Right atrium auricular region (tissue), 2 donors: ENCODE data around the gene PCDHB10. TPM values are rescaled to one million over a fixed set of nuclear protein-coding genes. Genes with fewer than 3 reads are reported as not detected.
"Not testable (repeated sequence)": the region's sequence is repeated elsewhere in the genome, so short reads cannot be mapped to it uniquely, and the experiment has no call there.

Experiments
- DNase-seq: peaks from one replicate; pipeline ENCODE4 v3.0.0-alpha.2; 2019; ENCODE audit warnings: low spot score
- H3K27ac ChIP-seq, 2 donors: fragments of 200-600 bp; sonication (generic); 1 replicate in 1 of 2; 2 replicates in 1 of 2; pipeline ENCODE4 v1.5.1; 2016 to 2019
- H3K27me3 ChIP-seq, 2 donors: fragments of 200-600 bp; sonication (generic); one replicate each; pipeline versions ENCODE4 v1.5.1 to v1.6.0; 2017 to 2019
- H3K36me3 ChIP-seq: fragments of 200-600 bp; sonication (generic); one replicate; pipeline ENCODE4 v1.5.1; 2016
- H3K4me1 ChIP-seq, 2 donors: fragments of 200-600 bp; sonication (generic); one replicate each; pipeline versions ENCODE4 v1.5.1 to v1.6.0; 2017 to 2019
- H3K4me3 ChIP-seq, 2 donors: fragments of 200-600 bp; sonication (generic); 1 replicate in 1 of 2; 2 replicates in 1 of 2; pipeline ENCODE4 v1.5.1; 2017 to 2019; ENCODE audit warnings: mild to moderate bottlenecking in 1 of 2, moderate library complexity in 1 of 2
- H3K9me3 ChIP-seq, 2 donors: fragments of 200-600 bp; sonication (generic); one replicate each; pipeline ENCODE4 v1.5.1; 2019
- total RNA-seq, 2 donors: library from RNA; depleted of rRNA; stranded (reverse); fragments of >200 nt; gene quantifications; one replicate each; pipeline ENCODE4 v1.1.0, GENCODE V29; 2016
- TF ChIP-seq, protein P1 (sequence below), 2 donors: fragments of 200-600 bp; sonication (generic); IDR thresholded peaks; one replicate each; pipeline ENCODE4 v1.5.1; 2019; ENCODE audit warnings: antibody characterized with exemption in 2 of 2

Gene PCDHB10
- total RNA-seq, result 1 to 10 TPM; 2.0 to 2.5 TPM

DNA sequence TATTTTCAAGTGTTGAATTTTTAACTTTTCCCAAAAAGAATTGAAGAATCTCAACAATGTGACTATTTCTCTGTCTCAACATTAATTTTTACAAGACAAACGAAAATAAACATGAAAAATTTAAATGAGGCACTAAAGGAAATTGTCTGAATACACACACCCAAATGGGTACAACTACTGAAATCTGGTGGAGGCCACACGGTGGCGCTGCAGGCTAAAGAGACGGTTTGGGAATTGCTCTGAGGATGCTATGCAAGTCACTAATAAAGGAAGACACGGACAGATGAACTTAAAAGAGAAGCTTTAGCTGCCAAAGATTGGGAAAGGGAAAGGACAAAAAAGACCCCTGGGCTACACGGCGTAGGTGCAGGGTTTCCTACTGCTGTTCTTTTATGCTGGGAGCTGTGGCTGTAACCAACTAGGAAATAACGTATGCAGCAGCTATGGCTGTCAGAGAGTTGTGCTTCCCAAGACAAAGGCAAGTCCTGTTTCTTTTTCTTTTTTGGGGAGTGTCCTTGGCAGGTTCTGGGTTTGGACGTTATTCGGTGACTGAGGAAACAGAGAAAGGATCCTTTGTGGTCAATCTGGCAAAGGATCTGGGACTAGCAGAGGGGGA is at the start of gene PCDHB10:
Gene PCDHB10, plus strand, starts transcription at position 244 of the 616 bp plus-strand sequence. Its CDS starts 200 bp downstream, at position 444.
- TF ChIP-seq, protein P1, sequence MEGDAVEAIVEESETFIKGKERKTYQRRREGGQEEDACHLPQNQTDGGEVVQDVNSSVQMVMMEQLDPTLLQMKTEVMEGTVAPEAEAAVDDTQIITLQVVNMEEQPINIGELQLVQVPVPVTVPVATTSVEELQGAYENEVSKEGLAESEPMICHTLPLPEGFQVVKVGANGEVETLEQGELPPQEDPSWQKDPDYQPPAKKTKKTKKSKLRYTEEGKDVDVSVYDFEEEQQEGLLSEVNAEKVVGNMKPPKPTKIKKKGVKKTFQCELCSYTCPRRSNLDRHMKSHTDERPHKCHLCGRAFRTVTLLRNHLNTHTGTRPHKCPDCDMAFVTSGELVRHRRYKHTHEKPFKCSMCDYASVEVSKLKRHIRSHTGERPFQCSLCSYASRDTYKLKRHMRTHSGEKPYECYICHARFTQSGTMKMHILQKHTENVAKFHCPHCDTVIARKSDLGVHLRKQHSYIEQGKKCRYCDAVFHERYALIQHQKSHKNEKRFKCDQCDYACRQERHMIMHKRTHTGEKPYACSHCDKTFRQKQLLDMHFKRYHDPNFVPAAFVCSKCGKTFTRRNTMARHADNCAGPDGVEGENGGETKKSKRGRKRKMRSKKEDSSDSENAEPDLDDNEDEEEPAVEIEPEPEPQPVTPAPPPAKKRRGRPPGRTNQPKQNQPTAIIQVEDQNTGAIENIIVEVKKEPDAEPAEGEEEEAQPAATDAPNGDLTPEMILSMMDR (IDR thresholded peaks at IDR 0.05), result peak in 1 of 2 donors; percentile 43
- no peaks in the 10 kb centered on the region for H3K36me3 ChIP-seq
- H3K4me1 ChIP-seq, result no peaks in the 10 kb centered on the region
- no peaks in the 10 kb centered on the region for H3K27me3 ChIP-seq
- no peak for DNase-seq
- H3K9me3 ChIP-seq, result peaks cover 4 to 92% of the 10 kb centered on the region in 2 donors
- no peak within 1 kb of the TSS for H3K4me3 ChIP-seq
- H3K27ac ChIP-seq, result no peak within 1 kb of the TSS

- no peaks in the 10 kb centered on the region for H3K4me1 ChIP-seq
- TF ChIP-seq, protein P1 (IDR thresholded peaks at IDR 0.05), result peak in 1 of 2 donors; percentile 18
- no peak for DNase-seq
- H3K9me3 ChIP-seq, result peaks cover 5 to 75% of the 10 kb centered on the region in 2 donors
- no peak within 1 kb of the TSS for H3K4me3 ChIP-seq
- no peaks in the 10 kb centered on the region for H3K27me3 ChIP-seq
- H3K27ac ChIP-seq, result no peak within 1 kb of the TSS
- H3K36me3 ChIP-seq, result no peaks in the 10 kb centered on the region
These were observed 42.3 kb upstream of the PCDHB10 start, which contains the start of gene PCDHB6 for GRCh38 chr5:141149812-141150211. TSS of gene PCDHB6 (plus strand) at chr5:141150057. CDS start at chr5:141150258, 201 bp downstream.

- Histone ChIP-seq H3K27me3 (no peaks in the 10 kb centered on the region), H3K9me3 (peaks cover 5 to 81% of the 10 kb centered on the region in 2 donors), H3K4me1 (no peaks in the 10 kb centered on the region), H3K36me3 (no peaks in the 10 kb centered on the region), H3K4me3 (no peak overlapping the region), H3K27ac (no peak overlapping the region)
- TF ChIP-seq, protein P1 (IDR thresholded peaks at IDR 0.05), result no peak
- no peak for DNase-seq
These were observed 41.7 kb upstream of the PCDHB10 start for GRCh38 chr5:141150224-141150992.

DNA sequence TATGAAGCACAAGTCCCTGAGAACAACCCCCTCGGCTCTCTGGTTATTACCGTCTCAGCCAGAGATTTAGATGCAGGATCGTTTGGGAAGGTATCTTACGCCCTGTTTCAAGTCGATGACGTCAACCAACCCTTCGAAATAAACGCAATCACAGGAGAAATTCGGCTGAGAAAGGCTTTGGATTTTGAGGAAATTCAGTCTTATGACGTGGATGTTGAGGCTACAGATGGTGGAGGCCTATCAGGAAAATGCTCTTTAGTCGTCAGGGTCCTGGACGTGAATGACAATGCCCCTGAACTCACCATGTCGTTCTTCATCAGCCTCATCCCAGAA is 41.2 kb upstream of the PCDHB10 start:
- Histone ChIP-seq H3K4me3 (no peak overlapping the region), H3K4me1 (no peaks in the 10 kb centered on the region), H3K36me3 (no peaks in the 10 kb centered on the region), H3K9me3 (peaks cover 5 to 86% of the 10 kb centered on the region in 2 donors), H3K27me3 (no peaks in the 10 kb centered on the region), H3K27ac (no peak overlapping the region)
- DNase-seq, result no peak
- TF ChIP-seq, protein P1 (IDR thresholded peaks at IDR 0.05), result no peak

DNA sequence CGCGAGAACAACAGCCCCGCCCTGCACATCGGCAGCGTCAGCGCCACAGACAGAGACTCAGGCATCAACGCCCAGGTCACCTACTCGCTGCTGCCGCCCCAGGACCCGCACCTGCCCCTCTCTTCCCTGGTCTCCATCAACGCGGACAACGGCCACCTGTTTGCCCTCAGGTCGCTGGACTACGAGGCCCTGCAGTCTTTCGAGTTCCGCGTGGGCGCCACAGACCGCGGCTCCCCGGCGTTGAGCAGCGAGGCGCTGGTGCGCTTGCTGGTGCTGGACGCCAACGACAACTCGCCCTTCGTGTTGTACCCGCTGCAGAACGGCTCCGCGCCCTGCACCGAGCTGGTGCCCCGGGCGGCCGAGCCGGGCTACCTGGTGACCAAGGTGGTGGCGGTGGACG is 40.5 kb upstream of the PCDHB10 start:
- not testable (repeated sequence) for H3K4me1 ChIP-seq, DNase-seq, H3K27ac ChIP-seq, H3K36me3 ChIP-seq, H3K4me3 ChIP-seq, H3K27me3 ChIP-seq
- peaks cover 5 to 91% of the 10 kb centered on the region in 2 donors for H3K9me3 ChIP-seq

GRCh38 chr5:141152096-141152495 is 40.1 kb upstream of the PCDHB10 start:
- H3K4me1 ChIP-seq, DNase-seq, H3K27ac ChIP-seq, H3K27me3 ChIP-seq, H3K4me3 ChIP-seq, H3K36me3 ChIP-seq: not testable (repeated sequence)
- peaks cover 5 to 91% of the 10 kb centered on the region in 2 donors for H3K9me3 ChIP-seq
